GM23338 (cell line): ENCODE data around the gene UXS1. TPM values are rescaled to one million over a fixed set of nuclear protein-coding genes. Genes with fewer than 3 reads are reported as not detected.

Source experiments
- ATAC-seq: fragments of 200-7000 bp; cut with Tn5 transposase; 3 replicates; pipeline ENCODE4 v1.9.1; 2020
- DNase-seq: peaks from one replicate; pipeline ENCODE4 v3.0.0-alpha.2; 2015; ENCODE audit warnings: low spot score
- H2AFZ ChIP-seq: fragments of 200-600 bp; sonication (generic); 2 replicates; pipeline ENCODE4 v1.8.0; 2016; ENCODE audit warnings: antibody characterized with exemption, mild to moderate bottlenecking, moderate library complexity
- H3F3A ChIP-seq: fragments of 200-600 bp; sonication (generic); replicated peaks from 2 replicates; pipeline ENCODE4 v1.8.0; 2017; ENCODE audit warnings: antibody characterized with exemption, mixed run types, low read depth
- H3K27ac ChIP-seq: fragments of 200-600 bp; sonication (generic); 2 replicates; pipeline ENCODE4 v1.6.1; 2016; ENCODE audit warnings: low read depth
- H3K27me3 ChIP-seq: fragments of 200-600 bp; sonication (generic); 2 replicates; pipeline ENCODE4 v1.8.0; 2016; ENCODE audit warnings: mild to moderate bottlenecking, mixed run types, moderate library complexity; ENCODE audit not compliant: insufficient read depth
- H3K36me3 ChIP-seq: fragments of 200-600 bp; sonication (generic); 2 replicates; pipeline ENCODE4 v1.8.0; 2016; ENCODE audit warnings: mild to moderate bottlenecking; ENCODE audit not compliant: insufficient read depth
- H3K4me1 ChIP-seq: fragments of 200-600 bp; sonication (generic); 2 replicates; pipeline ENCODE4 v1.8.0; 2016; ENCODE audit warnings: mild to moderate bottlenecking, moderate library complexity; ENCODE audit not compliant: insufficient read depth
- H3K4me2 ChIP-seq: fragments of 200-600 bp; sonication (generic); 2 replicates; pipeline ENCODE4 v1.7.1; 2017; ENCODE audit warnings: mixed run types
- H3K4me3 ChIP-seq: fragments of 200-600 bp; sonication (generic); 2 replicates; pipeline ENCODE4 v1.6.1; 2016; ENCODE audit warnings: mixed run types
- H3K79me2 ChIP-seq: fragments of 200-600 bp; sonication (generic); replicated peaks from 2 replicates; pipeline ENCODE4 v1.8.0; 2017; ENCODE audit warnings: mild to moderate bottlenecking; ENCODE audit not compliant: insufficient read depth
- H3K9me2 ChIP-seq: fragments of 200-600 bp; sonication (generic); 2 replicates; pipeline ENCODE4 v1.8.0; 2017; ENCODE audit not compliant: insufficient read depth
- H4K20me1 ChIP-seq: fragments of 200-600 bp; sonication (generic); replicated peaks from 2 replicates; pipeline ENCODE4 v1.8.0; 2017; ENCODE audit warnings: mild to moderate bottlenecking; ENCODE audit not compliant: insufficient read depth
- H3K27ac Mint-ChIP-seq: 2 replicates; pipeline ENCODE4 v1.8.0; 2020; ENCODE audit warnings: inconsistent platforms, mild to moderate bottlenecking, moderate library complexity, mixed read lengths
- H3K27me3 Mint-ChIP-seq: 3 replicates; pipeline ENCODE4 v1.8.0; 2022; ENCODE audit warnings: low read depth, mild to moderate bottlenecking, moderate library complexity, mixed read lengths, inconsistent platforms; ENCODE audit not compliant: insufficient read depth, poor library complexity
- H3K36me3 Mint-ChIP-seq: 3 replicates; pipeline ENCODE4 v1.8.0; 2021; ENCODE audit warnings: low read depth, mild to moderate bottlenecking, inconsistent platforms, moderate library complexity, mixed read lengths
- H3K4me1 Mint-ChIP-seq: 3 replicates; pipeline ENCODE4 v1.8.0; 2020; ENCODE audit warnings: mild to moderate bottlenecking, inconsistent platforms, mixed read lengths
- H3K4me3 Mint-ChIP-seq: 3 replicates; pipeline ENCODE4 v1.8.0; 2021; ENCODE audit warnings: moderate library complexity, mild to moderate bottlenecking, inconsistent platforms, mixed read lengths
- H3K9me3 Mint-ChIP-seq: 3 replicates; pipeline ENCODE4 v1.8.0; 2020; ENCODE audit warnings: moderate library complexity, mild to moderate bottlenecking, inconsistent platforms, mixed read lengths
- CREB1 ChIP-seq: fragments of 250-450 bp; sonication (Bioruptor Pico); IDR thresholded peaks from 2 replicates; pipeline ENCODE4 v1.5.0; 2020; ENCODE audit warnings: low read depth, mild to moderate bottlenecking, moderate library complexity
- EZH2 ChIP-seq: fragments of 200-600 bp; sonication (generic); IDR thresholded peaks from one replicate; pipeline ENCODE4 v1.8.0; 2017; ENCODE audit warnings: antibody characterized with exemption, mild to moderate bottlenecking, low read depth; ENCODE audit not compliant: unreplicated experiment
- EZH2phosphoT487 ChIP-seq: fragments of 200-600 bp; sonication (generic); IDR thresholded peaks from one replicate; pipeline ENCODE4 v1.8.1; 2018; ENCODE audit warnings: antibody characterized with exemption; ENCODE audit not compliant: unreplicated experiment
- JUNB ChIP-seq: IDR thresholded peaks from one replicate; pipeline ENCODE4 v1.6.1; 2016; ENCODE audit warnings: antibody characterized with exemption; ENCODE audit not compliant: unreplicated experiment
- NANOG ChIP-seq: IDR thresholded peaks from 2 replicates; pipeline ENCODE4 v1.6.1; 2016; ENCODE audit warnings: antibody characterized with exemption, borderline replicate concordance
- POLR2AphosphoS5 ChIP-seq: IDR thresholded peaks from 2 replicates; pipeline ENCODE4 v1.6.1; 2016; ENCODE audit warnings: antibody characterized with exemption, low read depth
- STAT1 ChIP-seq: IDR thresholded peaks from one replicate; pipeline ENCODE4 v1.6.1; 2016; ENCODE audit warnings: antibody characterized with exemption; ENCODE audit not compliant: unreplicated experiment
- ZNF114 ChIP-seq: fragments of 250-450 bp; sonication (Bioruptor Pico); IDR thresholded peaks from 2 replicates; pipeline ENCODE4 v1.5.0; 2020; ENCODE audit warnings: mild to moderate bottlenecking, moderate library complexity
- ZNF331 ChIP-seq: fragments of 250-450 bp; sonication (Bioruptor Pico); IDR thresholded peaks from 2 replicates; pipeline ENCODE4 v1.5.0; 2020; ENCODE audit warnings: low read depth, mild to moderate bottlenecking, moderate library complexity
- polyA plus RNA-seq: library from polyadenylated mRNA; unstranded; fragments of >200 nt; fragmentation: Nextera tagmentation; extraction: Ambion mirVana; gene quantifications from 2 replicates; pipeline ENCODE4 v1.2.1, GENCODE V29; 2016
- total RNA-seq: library from RNA; depleted of rRNA; stranded (reverse); fragments of >200 nt; shearing (Covaris generic); gene quantifications from 2 replicates; pipeline ENCODE4 v1.2.3, GENCODE V29; 2014
- TF ChIP-seq, protein P1 (sequence below): fragments of 250-450 bp; sonication (Bioruptor Pico); IDR thresholded peaks from 2 replicates; pipeline ENCODE4 v1.5.0; 2020; ENCODE audit warnings: mild to moderate bottlenecking, moderate library complexity
- TF ChIP-seq, protein P2 (sequence below): IDR thresholded peaks from one replicate; pipeline ENCODE4 v1.6.1; 2018; ENCODE audit warnings: antibody characterized with exemption; ENCODE audit not compliant: unreplicated experiment
- TF ChIP-seq, protein P3 (sequence below): IDR thresholded peaks from 2 replicates; pipeline ENCODE4 v1.6.1; 2016; ENCODE audit warnings: antibody characterized with exemption
- TF ChIP-seq, protein P4 (sequence below), 2 experiments: fragments of 200-600 bp in 1 of 2; sonication (generic) in 1 of 2; conservative IDR thresholded peaks; 2 replicates each; pipeline versions ENCODE4 v1.5.1 to v1.6.1; 2016 to 2017; ENCODE audit warnings: antibody characterized with exemption in 2 of 2, low read depth in 2 of 2, mild to moderate bottlenecking in 2 of 2, moderate library complexity in 1 of 2

Gene UXS1
- total and polyA plus RNA-seq, 2 experiments from 2014 or later = 48.7 to 131 TPM

DNA sequence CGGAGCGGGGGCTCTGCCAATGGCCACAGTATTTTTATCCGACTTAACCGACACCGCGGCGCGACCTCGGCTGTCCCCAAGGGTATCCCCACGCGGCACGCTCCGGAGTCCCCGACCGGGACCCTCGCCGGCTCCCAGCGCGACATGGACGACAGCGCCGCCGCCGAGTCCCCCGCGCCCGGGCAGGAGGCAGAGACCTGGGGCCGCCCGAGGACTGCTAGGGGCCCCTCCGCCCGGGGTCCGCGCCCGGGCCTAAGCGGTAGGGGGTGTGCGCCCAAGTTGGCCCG is 468 bp downstream of the UXS1 start:
- H3K9me2 ChIP-seq = no peaks in the 10 kb centered on the region
- Mint-ChIP-seq H3K36me3 (peaks cover 6% of the 10 kb centered on the region; the same call in 1 of the 3 replicates), H3K4me3 (peak overlapping the region; percentile 76), H3K27me3 (peaks cover 9% of the 10 kb centered on the region), H3K9me3 (no peaks in the 10 kb centered on the region), H3K4me1 (peaks cover 38% of the 10 kb centered on the region), H3K27ac (no peak overlapping the region)
- H3K4me1 ChIP-seq = peaks cover 45% of the 10 kb centered on the region
- H3K4me2 ChIP-seq = peak overlapping the region; percentile 99
- H3F3A ChIP-seq = no peaks in the 10 kb centered on the region
- no peak overlapping the region for H3K27ac ChIP-seq
- peak overlapping the region; percentile 56; the same call in 1 of the 2 replicates for H2AFZ ChIP-seq
- peaks cover 51% of the 10 kb centered on the region for H3K79me2 ChIP-seq
- no peaks in the 10 kb centered on the region; the same call in 1 of the 2 replicates for H3K36me3 ChIP-seq
- H4K20me1 ChIP-seq = peaks cover 17% of the 10 kb centered on the region
- no peaks in the 10 kb centered on the region for H3K27me3 ChIP-seq
- H3K4me3 ChIP-seq = peak overlapping the region; percentile 89
- peak; percentile 25 for DNase-seq
- ATAC-seq = peak; percentile 40
- TF ChIP-seq EZH2phosphoT487 = no peak
- TF ChIP-seq JUNB = no peak
- TF ChIP-seq, protein P1, sequence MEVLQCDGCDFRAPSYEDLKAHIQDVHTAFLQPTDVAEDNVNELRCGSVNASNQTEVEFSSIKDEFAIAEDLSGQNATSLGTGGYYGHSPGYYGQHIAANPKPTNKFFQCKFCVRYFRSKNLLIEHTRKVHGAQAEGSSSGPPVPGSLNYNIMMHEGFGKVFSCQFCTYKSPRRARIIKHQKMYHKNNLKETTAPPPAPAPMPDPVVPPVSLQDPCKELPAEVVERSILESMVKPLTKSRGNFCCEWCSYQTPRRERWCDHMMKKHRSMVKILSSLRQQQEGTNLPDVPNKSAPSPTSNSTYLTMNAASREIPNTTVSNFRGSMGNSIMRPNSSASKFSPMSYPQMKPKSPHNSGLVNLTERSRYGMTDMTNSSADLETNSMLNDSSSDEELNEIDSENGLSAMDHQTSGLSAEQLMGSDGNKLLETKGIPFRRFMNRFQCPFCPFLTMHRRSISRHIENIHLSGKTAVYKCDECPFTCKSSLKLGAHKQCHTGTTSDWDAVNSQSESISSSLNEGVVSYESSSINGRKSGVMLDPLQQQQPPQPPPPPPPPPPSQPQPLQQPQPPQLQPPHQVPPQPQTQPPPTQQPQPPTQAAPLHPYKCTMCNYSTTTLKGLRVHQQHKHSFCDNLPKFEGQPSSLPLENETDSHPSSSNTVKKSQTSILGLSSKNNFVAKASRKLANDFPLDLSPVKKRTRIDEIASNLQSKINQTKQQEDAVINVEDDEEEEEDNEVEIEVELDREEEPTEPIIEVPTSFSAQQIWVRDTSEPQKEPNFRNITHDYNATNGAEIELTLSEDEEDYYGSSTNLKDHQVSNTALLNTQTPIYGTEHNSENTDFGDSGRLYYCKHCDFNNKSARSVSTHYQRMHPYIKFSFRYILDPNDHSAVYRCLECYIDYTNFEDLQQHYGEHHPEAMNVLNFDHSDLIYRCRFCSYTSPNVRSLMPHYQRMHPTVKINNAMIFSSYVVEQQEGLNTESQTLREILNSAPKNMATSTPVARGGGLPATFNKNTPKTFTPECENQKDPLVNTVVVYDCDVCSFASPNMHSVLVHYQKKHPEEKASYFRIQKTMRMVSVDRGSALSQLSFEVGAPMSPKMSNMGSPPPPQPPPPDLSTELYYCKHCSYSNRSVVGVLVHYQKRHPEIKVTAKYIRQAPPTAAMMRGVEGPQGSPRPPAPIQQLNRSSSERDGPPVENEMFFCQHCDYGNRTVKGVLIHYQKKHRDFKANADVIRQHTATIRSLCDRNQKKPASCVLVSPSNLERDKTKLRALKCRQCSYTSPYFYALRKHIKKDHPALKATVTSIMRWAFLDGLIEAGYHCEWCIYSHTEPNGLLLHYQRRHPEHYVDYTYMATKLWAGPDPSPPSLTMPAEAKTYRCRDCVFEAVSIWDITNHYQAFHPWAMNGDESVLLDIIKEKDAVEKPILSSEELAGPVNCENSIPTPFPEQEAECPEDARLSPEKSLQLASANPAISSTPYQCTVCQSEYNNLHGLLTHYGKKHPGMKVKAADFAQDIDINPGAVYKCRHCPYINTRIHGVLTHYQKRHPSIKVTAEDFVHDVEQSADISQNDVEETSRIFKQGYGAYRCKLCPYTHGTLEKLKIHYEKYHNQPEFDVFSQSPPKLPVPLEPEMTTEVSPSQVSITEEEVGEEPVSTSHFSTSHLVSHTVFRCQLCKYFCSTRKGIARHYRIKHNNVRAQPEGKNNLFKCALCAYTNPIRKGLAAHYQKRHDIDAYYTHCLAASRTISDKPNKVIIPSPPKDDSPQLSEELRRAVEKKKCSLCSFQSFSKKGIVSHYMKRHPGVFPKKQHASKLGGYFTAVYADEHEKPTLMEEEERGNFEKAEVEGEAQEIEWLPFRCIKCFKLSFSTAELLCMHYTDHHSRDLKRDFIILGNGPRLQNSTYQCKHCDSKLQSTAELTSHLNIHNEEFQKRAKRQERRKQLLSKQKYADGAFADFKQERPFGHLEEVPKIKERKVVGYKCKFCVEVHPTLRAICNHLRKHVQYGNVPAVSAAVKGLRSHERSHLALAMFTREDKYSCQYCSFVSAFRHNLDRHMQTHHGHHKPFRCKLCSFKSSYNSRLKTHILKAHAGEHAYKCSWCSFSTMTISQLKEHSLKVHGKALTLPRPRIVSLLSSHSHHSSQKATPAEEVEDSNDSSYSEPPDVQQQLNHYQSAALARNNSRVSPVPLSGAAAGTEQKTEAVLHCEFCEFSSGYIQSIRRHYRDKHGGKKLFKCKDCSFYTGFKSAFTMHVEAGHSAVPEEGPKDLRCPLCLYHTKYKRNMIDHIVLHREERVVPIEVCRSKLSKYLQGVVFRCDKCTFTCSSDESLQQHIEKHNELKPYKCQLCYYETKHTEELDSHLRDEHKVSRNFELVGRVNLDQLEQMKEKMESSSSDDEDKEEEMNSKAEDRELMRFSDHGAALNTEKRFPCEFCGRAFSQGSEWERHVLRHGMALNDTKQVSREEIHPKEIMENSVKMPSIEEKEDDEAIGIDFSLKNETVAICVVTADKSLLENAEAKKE (CRISPR knock-in tag) = no peak
- TF ChIP-seq NANOG = no peak
- TF ChIP-seq CREB1 (CRISPR knock-in tag) = no peak
- TF ChIP-seq EZH2 = no peak
- no peak for TF ChIP-seq ZNF114 (CRISPR knock-in tag)
- no peak for TF ChIP-seq POLR2AphosphoS5
- TF ChIP-seq, protein P2, sequence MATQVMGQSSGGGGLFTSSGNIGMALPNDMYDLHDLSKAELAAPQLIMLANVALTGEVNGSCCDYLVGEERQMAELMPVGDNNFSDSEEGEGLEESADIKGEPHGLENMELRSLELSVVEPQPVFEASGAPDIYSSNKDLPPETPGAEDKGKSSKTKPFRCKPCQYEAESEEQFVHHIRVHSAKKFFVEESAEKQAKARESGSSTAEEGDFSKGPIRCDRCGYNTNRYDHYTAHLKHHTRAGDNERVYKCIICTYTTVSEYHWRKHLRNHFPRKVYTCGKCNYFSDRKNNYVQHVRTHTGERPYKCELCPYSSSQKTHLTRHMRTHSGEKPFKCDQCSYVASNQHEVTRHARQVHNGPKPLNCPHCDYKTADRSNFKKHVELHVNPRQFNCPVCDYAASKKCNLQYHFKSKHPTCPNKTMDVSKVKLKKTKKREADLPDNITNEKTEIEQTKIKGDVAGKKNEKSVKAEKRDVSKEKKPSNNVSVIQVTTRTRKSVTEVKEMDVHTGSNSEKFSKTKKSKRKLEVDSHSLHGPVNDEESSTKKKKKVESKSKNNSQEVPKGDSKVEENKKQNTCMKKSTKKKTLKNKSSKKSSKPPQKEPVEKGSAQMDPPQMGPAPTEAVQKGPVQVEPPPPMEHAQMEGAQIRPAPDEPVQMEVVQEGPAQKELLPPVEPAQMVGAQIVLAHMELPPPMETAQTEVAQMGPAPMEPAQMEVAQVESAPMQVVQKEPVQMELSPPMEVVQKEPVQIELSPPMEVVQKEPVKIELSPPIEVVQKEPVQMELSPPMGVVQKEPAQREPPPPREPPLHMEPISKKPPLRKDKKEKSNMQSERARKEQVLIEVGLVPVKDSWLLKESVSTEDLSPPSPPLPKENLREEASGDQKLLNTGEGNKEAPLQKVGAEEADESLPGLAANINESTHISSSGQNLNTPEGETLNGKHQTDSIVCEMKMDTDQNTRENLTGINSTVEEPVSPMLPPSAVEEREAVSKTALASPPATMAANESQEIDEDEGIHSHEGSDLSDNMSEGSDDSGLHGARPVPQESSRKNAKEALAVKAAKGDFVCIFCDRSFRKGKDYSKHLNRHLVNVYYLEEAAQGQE = no peak
- TF ChIP-seq, protein P3, sequence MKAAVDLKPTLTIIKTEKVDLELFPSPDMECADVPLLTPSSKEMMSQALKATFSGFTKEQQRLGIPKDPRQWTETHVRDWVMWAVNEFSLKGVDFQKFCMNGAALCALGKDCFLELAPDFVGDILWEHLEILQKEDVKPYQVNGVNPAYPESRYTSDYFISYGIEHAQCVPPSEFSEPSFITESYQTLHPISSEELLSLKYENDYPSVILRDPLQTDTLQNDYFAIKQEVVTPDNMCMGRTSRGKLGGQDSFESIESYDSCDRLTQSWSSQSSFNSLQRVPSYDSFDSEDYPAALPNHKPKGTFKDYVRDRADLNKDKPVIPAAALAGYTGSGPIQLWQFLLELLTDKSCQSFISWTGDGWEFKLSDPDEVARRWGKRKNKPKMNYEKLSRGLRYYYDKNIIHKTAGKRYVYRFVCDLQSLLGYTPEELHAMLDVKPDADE = no peak
- TF ChIP-seq, protein P4, sequence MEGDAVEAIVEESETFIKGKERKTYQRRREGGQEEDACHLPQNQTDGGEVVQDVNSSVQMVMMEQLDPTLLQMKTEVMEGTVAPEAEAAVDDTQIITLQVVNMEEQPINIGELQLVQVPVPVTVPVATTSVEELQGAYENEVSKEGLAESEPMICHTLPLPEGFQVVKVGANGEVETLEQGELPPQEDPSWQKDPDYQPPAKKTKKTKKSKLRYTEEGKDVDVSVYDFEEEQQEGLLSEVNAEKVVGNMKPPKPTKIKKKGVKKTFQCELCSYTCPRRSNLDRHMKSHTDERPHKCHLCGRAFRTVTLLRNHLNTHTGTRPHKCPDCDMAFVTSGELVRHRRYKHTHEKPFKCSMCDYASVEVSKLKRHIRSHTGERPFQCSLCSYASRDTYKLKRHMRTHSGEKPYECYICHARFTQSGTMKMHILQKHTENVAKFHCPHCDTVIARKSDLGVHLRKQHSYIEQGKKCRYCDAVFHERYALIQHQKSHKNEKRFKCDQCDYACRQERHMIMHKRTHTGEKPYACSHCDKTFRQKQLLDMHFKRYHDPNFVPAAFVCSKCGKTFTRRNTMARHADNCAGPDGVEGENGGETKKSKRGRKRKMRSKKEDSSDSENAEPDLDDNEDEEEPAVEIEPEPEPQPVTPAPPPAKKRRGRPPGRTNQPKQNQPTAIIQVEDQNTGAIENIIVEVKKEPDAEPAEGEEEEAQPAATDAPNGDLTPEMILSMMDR (conservative IDR thresholded peaks at IDR 0.05; ENCODE audit: low read depth in 2 of 2) = no peak; a peak in 1 of 4 replicates
- TF ChIP-seq ZNF331 (CRISPR knock-in tag) = no peak
- TF ChIP-seq STAT1 = no peak
